ENCODE data around the gene CLBA1. TPM values are rescaled to one million over a fixed set of nuclear protein-coding genes. Genes with fewer than 3 reads are reported as not detected.

Gene CLBA1
- total RNA-seq, 1 donor from 2014 or later, result 2.5 TPM

DNA sequence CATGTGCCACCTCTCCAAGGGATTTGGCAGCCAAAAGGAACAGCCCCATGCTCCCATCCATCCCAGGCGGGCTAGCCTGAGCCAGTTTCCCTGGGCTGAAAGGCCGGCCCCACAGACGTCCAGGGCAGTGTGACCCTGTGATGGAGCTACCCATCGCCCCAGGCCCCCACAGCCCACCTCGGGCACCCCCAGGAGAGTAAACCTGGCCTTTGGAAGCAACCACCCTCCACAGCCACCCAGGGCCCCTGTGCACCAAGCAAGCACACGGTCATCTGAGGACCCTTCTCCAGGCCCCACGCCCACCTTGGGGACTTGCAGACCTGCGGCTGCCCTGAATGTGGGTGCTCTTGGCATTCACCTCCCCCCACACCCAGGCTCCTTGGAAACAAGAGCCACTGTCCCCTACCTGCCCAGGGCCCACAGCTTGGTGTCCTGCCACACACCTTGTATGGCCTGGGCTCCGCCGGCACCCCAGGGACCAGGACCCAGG is 15.8 kb upstream of the CLBA1 start:
- no peak overlapping the region for H3K4me3 Mint-ChIP-seq
- intact Hi-C loops (cut with micrococcal nuclease), result no loop called here
- no peak overlapping the region for H3K27ac Mint-ChIP-seq
- H3K9me3 Mint-ChIP-seq, result no peaks in the 10 kb centered on the region
- no peak for DNase-seq
- no peaks in the 10 kb centered on the region for H3K36me3 Mint-ChIP-seq (ENCODE audit: low read depth)
- peaks cover 8% of the 10 kb centered on the region for H3K27me3 Mint-ChIP-seq
- H3K4me1 Mint-ChIP-seq, result no peaks in the 10 kb centered on the region

DNA sequence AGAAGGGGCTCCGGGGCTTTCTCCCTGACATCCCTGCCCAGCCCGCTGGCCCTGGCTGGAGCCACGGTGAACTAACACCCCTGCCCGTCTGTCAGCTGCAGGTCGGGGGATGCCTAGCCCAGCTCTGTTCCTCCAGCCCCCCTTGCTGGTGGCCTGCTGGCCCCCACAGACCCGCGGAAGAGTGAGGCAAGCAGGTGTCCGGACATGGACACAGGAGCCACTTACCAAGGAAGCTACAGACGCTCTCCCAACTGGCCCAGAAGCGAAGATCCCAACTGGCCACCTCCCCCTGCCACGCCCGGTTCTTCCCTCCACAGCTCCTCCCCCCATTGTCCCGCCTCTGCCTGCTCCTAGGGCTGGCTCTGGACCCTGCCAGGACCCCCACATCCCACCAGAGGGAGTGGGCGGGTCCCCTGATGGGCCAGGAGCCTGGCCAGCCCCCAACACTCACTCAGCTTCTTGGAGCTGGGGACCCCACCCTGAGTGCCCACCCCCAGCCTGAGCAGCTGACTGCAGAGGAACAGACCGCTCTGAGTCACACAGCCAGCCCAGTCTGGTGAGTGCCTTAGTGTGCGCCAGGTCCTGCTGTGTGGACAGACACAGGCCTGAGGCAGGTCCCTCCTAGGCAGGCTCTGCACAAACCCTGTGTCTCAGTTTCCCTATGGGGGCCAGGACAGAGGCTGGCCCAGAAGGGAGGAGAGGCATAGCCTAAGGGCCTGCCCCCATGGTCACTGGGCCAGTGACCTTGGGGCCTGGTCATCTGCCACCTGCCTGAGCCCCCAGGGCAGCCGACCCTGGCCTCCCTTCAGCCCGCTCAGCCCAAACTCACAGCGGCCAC is 15.1 kb upstream of the CLBA1 start:
- Mint-ChIP-seq H3K36me3 (ENCODE audit: low read depth) (no peaks in the 10 kb centered on the region), H3K27me3 (peaks cover 8% of the 10 kb centered on the region), H3K9me3 (no peaks in the 10 kb centered on the region), H3K4me1 (no peaks in the 10 kb centered on the region), H3K4me3 (no peak overlapping the region), H3K27ac (no peak overlapping the region)
- no peak for DNase-seq
- intact Hi-C loops (cut with micrococcal nuclease), result no loop called here

DNA sequence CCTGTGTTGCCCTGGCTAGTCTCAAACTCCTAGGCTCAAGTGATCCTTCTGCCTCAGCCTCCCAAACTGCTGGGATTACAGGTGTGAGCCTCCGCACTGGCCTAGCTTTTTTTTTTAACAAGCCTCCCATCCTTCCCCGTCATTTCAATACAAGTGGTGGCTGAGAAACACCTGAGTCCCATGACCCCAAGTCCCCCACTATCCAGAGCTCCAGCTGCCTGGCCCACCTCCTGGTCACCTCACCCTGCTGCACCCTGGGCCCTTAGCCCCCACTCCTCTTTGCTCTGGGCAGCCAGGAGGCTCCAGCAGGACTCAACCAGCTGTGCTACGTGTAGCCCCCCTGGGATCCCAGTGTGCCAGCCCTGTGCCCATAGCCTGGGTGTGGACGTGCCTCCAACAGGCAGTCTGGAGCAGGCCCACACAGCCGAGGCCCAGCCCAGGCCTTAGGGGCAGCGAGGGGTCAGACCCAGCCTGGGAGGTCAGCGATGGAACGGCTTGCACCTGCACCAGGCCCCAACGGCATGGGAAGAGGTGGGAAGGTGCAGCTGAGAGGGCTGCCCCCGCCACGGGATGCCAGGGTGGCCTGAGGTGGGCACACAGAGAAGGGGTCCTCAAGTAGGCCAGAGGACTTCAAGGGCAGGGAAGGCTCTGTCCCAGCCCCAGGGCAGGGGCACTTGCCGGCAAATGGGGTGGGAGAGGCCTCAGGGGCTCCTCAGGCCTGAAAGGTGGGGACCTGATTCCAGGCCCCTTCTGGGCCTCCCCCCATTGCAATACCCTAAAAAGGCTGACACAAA is 13.9 kb upstream of the CLBA1 start:
- H3K4me3 Mint-ChIP-seq, result no peak overlapping the region
- intact Hi-C loops (cut with micrococcal nuclease), result no loop called here

DNA sequence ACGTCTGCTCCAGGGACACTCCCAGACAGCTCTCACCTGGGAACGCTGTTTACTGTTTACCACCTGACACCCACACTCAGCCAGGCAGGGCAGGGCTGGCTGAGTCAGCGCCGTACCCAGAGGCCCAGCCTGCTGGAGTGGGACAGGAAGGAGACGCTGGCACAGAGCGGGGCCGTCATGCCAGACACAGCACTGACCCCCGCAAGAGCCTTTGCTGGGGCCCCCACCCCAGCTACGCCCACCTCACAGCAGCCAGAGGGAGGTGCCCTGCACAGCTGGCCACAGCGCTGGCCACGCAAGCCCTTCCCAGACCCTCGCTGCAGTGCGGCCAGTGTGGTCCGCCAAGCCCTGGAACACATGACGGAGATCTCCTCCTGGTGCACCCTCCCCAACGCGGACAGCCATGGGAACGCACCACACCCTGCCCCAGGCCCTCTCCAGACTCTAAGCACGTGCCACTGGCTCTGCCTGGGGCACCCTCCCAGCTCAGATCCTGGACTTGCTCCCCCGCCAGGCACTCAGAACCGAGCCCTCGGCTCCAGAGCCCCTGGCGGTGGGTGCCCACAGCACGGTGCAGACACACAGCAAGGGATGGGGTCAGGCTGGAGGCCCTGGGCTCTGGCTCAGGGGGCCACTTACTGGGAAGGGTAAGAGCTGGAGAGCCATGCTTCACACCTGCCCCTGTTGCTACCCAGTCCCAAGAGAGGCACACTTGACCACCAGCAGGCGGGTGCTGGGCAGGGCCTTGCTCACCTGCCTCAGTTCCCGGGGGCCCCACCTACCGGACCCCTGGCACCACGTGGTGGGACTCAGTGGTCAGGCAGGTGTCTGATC is 13.1 kb upstream of the CLBA1 start:
- Mint-ChIP-seq H3K27ac (no peak overlapping the region), H3K27me3 (peaks cover 11% of the 10 kb centered on the region), H3K4me1 (peaks cover 4% of the 10 kb centered on the region), H3K4me3 (no peak overlapping the region), H3K9me3 (no peaks in the 10 kb centered on the region), H3K36me3 (ENCODE audit: low read depth) (no peaks in the 10 kb centered on the region)
- no peak for DNase-seq
- intact Hi-C loops (cut with micrococcal nuclease), result no loop called here

More for the DNA sequence above, 13.9 kb upstream of the CLBA1 start:
- peaks cover 4% of the 10 kb centered on the region for H3K4me1 Mint-ChIP-seq
- H3K27me3 Mint-ChIP-seq, result peaks cover 11% of the 10 kb centered on the region
- no peaks in the 10 kb centered on the region for H3K9me3 Mint-ChIP-seq
- no peak for DNase-seq
- H3K27ac Mint-ChIP-seq, result no peak overlapping the region
- H3K36me3 Mint-ChIP-seq (ENCODE audit: low read depth), result no peaks in the 10 kb centered on the region

DNA sequence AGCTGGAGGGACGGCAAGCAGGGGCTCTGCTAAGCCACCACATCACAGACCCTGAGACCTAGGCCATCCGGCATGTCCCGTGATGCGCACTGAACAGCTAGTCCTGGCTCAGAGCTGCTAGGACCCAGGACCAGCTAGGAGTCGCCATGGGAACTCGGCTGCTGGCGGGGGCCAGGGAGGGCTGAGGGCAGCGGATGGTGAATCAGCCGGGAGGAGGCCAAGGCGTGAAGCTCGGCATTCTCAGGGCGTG is 12.5 kb upstream of the CLBA1 start:
- intact Hi-C loops (cut with micrococcal nuclease), result no loop called here

DNA sequence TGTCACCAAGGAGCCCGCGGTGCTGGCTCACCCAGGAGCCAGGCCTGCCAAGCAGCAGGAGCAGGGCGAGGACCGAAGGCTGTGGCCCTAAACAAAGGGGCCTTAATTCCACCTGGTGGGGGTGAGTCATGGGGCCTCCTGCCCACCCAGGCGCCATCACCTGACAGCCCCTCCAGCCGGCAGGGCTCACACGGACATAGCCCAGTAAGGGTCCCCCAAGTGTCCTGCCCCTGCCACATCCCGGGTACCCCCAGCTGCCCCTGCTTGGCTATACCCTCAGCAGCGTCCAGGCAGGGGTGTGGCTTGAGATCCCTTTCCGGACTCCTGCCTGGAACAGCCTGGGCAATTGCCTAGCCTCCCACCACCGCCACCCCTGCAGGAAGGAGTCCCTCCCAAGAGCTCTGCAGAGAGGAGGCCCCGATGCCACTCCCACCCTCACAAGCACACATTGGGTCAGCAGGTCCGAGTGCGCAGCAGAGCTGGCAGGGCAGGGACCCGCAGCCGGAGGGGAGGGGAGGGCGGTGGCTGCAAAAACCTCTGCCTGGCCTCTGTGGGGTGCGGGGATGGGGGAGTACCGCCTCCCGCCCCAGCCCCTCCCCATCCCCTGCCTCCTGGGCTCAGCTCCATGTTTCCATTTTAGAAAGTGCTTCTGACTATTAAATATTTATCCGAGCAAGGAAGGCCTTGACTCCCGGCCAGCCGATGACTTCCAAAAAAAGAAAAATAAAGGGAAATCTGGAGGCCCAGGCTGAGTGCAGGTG is 12.0 kb upstream of the CLBA1 start:
- no peak overlapping the region for H3K27ac Mint-ChIP-seq
- no peak for DNase-seq
- peaks cover 7% of the 10 kb centered on the region for H3K4me1 Mint-ChIP-seq
- intact Hi-C loops (cut with micrococcal nuclease), result no loop called here
- H3K4me3 Mint-ChIP-seq, result no peak overlapping the region
- H3K36me3 Mint-ChIP-seq (ENCODE audit: low read depth), result no peaks in the 10 kb centered on the region
- peaks cover 16% of the 10 kb centered on the region for H3K27me3 Mint-ChIP-seq
- H3K9me3 Mint-ChIP-seq, result no peaks in the 10 kb centered on the region

More for the DNA sequence above, 12.5 kb upstream of the CLBA1 start:
- DNase-seq, result no peak
- Mint-ChIP-seq H3K4me3 (no peak overlapping the region), H3K27ac (no peak overlapping the region), H3K36me3 (ENCODE audit: low read depth) (no peaks in the 10 kb centered on the region), H3K4me1 (peaks cover 7% of the 10 kb centered on the region), H3K27me3 (peaks cover 14% of the 10 kb centered on the region), H3K9me3 (no peaks in the 10 kb centered on the region)

DNA sequence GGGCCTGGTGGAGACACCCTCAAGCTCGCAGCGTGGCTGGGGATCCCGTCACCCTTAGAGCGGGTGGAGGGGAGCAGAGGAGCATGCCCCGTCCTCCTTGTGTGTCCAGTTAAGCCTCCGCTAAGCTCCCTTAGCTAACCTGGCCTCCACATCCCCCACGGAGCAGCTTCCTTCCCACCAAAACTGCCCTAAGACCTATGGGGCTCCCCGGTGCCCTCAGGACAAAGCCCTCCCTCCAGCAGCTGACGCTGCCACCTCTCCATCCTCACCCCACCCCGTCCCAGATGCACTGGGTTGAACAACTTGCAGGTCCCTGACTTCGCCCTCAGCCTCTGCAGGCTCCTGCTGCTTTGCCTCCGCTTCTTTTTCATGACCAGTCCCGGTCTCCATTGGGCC is 11.4 kb upstream of the CLBA1 start:
- Mint-ChIP-seq H3K36me3 (ENCODE audit: low read depth) (no peaks in the 10 kb centered on the region), H3K4me3 (no peak overlapping the region), H3K4me1 (peaks cover 9% of the 10 kb centered on the region), H3K9me3 (no peaks in the 10 kb centered on the region), H3K27ac (no peak overlapping the region), H3K27me3 (peaks cover 18% of the 10 kb centered on the region)
- DNase-seq, result no peak
- intact Hi-C loops (cut with micrococcal nuclease), result no loop called here

DNA sequence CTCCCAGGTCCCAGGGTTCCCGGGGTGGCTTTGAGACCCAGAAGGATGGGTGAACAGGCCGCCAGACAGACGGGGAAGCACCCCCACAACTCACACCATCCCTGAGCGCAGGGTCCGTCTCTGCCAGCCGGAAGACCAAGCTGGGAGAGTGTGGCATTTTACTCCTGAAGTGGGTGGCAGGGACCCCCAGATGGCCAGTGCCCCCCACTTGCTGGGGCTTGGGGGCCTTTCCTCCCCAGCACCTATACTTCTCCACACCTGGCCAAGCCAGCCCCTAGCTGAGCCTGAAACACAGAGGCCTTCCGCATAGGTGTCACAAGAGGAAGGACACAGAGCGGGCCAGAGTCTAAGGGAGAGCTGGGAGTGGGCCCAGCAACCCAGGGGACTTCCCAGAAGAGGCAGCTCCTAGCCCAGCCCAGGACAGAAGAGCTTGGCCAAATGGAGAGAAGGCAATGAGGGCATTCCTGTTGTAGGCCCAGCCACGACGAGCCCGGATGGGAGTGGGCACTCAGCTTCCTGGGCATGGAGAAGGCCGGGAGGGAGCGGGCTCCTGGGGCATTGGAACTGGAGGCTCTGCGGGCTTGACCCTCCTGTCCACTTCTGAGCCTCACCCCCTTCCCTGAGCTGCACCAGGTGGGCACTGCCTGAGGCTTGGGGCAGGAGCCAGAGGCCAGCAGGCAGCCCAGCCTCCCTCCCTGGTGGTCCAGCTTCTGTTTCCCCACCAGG is 10.8 kb upstream of the CLBA1 start:
- no peak overlapping the region for H3K4me3 Mint-ChIP-seq
- intact Hi-C loops (cut with micrococcal nuclease), result no loop called here
- peaks cover 23% of the 10 kb centered on the region for H3K27me3 Mint-ChIP-seq
- no peak overlapping the region for H3K27ac Mint-ChIP-seq
- DNase-seq, result no peak
- no peaks in the 10 kb centered on the region for H3K36me3 Mint-ChIP-seq (ENCODE audit: low read depth)
- peaks cover 9% of the 10 kb centered on the region for H3K4me1 Mint-ChIP-seq
- H3K9me3 Mint-ChIP-seq, result no peaks in the 10 kb centered on the region

DNA sequence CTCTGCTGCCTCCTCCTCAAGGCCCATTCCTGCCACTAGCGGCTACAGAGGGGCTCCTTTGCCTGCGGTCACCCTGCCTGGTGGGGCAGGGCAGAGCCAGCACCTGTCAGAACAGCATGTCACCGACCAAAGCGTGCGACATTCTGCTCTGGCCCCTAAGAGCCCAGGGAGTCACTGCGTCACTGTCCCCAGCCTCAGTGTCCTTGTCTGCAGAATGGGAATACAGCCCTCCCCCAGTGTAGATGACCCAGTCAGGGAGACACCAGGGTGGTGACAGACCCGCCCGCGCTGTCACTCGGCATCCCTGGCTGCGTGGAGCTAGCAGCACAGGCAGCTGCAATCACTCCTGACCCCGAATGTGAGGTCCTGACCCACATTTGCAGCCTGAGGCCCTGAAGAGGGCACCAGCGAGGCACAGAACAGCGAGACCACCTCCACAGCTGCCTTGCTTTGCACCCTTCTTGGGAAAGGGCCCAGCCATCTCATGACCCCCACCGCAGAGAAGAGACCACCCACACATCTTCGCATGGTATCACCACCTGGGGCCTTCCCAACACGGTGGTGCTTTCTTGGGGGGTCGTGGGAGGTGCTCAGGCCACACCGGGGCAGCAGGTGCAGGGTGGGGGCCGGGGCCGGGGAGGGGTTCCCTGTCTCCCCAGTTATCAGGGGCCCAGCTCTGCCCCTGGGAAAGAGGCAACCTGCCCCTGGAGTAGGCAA is 9.9 kb upstream of the CLBA1 start:
- DNase-seq, result peak; percentile 72
- Mint-ChIP-seq H3K4me1 (peaks cover 9% of the 10 kb centered on the region), H3K4me3 (no peak overlapping the region), H3K9me3 (no peaks in the 10 kb centered on the region), H3K36me3 (ENCODE audit: low read depth) (no peaks in the 10 kb centered on the region), H3K27ac (no peak overlapping the region), H3K27me3 (peaks cover 24% of the 10 kb centered on the region)
- intact Hi-C loops (cut with micrococcal nuclease), result loop anchor here (1.0 kb wide), 1 partner anchor 70 kb away; no protein-coding TSS in a partner anchor

DNA sequence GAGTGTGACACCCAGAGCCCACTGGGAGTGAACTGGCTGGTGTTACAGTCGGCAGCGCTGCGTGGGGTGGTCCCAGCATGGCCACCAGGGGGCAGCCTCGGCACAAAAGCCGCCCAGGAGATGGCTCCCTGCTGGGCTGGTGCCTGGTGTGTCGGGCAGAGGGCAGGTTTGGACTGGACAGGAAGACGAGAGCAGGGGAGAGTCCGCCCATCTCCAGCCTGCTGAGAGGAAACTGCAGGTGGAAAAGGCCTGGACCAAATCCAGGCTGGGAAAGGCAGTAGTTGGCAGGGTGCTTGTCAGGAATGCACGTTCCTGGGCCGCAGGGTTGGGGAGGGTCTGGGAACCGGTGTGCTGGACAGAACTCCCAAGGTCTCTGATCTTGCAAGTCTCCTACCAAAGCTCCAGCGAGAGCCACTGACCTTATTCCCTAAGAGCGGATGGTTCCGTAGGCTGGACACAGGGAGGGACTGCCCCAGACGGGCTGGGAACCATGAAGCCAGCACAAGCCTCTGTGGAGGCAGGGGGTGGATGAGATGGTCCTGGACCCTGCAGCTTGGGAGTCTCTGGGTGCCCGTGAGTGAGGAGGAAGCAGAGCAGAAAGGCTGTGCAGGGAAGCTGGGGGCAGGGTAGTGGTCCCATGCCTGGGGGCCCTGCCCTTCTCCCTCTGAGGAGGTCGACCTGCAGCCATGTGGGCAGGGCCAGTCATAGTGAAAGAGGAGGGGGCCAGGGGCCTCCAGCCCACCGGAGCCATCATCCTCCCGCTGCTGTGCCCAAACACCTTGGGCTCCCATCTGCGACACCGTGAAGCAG is 9.2 kb upstream of the CLBA1 start:
- no peak overlapping the region for H3K27ac Mint-ChIP-seq
- intact Hi-C loops (cut with micrococcal nuclease), result loop anchor here (1.0 kb wide), 1 partner anchor 69 kb away; no protein-coding TSS in a partner anchor
- H3K27me3 Mint-ChIP-seq, result peaks cover 24% of the 10 kb centered on the region
- H3K36me3 Mint-ChIP-seq (ENCODE audit: low read depth), result no peaks in the 10 kb centered on the region
- DNase-seq, result peak; percentile 96
- peaks cover 9% of the 10 kb centered on the region for H3K4me1 Mint-ChIP-seq
- no peaks in the 10 kb centered on the region for H3K9me3 Mint-ChIP-seq
- peak overlapping the region; percentile 31 for H3K4me3 Mint-ChIP-seq

DNA sequence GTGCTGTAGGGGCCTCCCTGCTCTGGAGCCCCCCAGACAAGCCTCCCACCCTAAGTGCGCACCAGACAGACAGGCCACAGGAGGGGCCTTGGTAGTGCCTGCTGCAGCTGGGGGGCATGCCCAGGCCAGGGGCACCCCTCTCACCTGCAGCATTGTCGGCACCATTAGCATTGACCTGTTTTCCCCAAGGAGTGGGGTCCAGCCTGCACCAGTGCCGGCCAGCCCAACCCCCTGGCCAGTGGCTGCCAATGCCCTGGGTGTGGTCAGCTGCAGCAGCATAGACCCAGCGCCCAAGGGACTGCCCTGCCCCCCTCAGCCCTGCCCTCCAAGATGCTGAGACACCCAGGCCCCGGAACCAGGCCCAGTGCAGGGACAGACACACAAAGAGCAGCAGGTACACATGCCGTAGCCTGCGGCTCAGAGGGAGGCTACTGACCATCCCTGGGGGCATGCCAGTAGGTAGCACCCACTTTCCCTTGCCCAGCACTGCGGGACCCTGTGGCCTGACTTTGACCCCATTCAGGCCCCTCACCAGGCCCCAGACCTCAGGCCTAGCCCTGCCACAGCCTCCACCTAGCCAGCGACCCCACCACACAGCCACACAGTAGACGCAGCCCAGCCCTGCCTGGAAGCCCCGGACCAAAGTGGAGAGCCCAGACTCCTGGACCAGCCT is 8.4 kb upstream of the CLBA1 start:
- intact Hi-C loops (cut with micrococcal nuclease), result no loop called here
- no peaks in the 10 kb centered on the region for H3K9me3 Mint-ChIP-seq
- H3K27ac Mint-ChIP-seq, result no peak overlapping the region
- H3K4me3 Mint-ChIP-seq, result peak overlapping the region; percentile 82
- peaks cover 24% of the 10 kb centered on the region for H3K27me3 Mint-ChIP-seq
- H3K4me1 Mint-ChIP-seq, result peaks cover 9% of the 10 kb centered on the region
- H3K36me3 Mint-ChIP-seq (ENCODE audit: low read depth), result no peaks in the 10 kb centered on the region
- DNase-seq, result no peak

Data from activated CD4-positive, alpha-beta T cell treated with anti-CD3 and anti-CD28 coated beads, Interleukin-2, amount 10 ng/mL, durations not matched to agents 24 days and 14 days (primary cell).